Stimulated activated CD8-positive, alpha-beta memory T cell treated with anti-CD3 and anti-CD28 coated beads, Interleukin-15, amount 100 ng/mL, for 4 hours (primary cell): ENCODE measurements around the gene PMVK.
A peak's percentile ranks its signal among the peaks of the same experiment; 100 is the strongest.
"Not testable (repeated sequence)": the region's sequence is repeated elsewhere in the genome, so short reads cannot be mapped to it uniquely, and the experiment has no call there.

ENCODE experiments used
- DNase-seq, 2 donors: peaks; one replicate each; pipeline ENCODE4 v3.0.0-alpha.2; 2020; ENCODE audit warnings: low read depth in 2 of 2

The PMVK gene

GRCh38 chr1:154936555-154937084, at the start of gene PMVK:
Gene PMVK, minus strand, starts transcription at chr1:154936719. Its CDS starts 34 bp downstream, at chr1:154936685.
- peak; percentile 91 to 94 for DNase-seq

DNA sequence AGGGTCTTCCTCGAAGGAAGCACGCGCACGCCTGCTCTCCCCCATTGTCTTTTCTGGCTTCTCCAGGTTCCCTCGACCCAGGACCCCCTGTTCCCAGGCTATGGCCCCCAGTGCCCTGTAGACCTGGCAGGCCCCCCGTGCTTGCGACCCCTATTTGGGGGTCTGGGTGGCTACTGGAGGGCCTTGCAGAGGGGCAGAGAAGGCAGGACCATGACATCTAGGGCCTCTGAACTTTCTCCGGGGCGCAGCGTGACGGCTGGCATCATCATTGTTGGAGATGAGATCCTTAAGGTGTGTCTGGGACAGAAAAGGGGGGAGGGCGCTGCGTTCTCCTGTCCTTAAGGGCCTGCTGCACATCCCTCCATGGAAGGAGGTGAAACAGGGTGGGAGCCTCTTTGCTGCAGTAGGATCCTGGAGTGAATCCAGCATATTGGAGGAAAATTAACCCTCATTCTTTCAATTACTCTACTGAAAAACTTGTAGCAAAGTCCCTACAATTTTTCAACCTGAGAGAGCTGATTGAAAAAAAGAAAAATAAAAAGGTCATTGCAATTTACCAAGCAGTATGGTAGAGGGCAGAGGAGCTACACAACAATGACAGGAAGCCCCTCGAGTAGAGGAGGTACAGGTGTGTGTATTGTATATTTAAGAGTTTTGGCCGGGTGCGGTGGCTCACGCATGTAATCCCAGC, 47.4 kb upstream of the PMVK start:
- no peak for DNase-seq

DNA sequence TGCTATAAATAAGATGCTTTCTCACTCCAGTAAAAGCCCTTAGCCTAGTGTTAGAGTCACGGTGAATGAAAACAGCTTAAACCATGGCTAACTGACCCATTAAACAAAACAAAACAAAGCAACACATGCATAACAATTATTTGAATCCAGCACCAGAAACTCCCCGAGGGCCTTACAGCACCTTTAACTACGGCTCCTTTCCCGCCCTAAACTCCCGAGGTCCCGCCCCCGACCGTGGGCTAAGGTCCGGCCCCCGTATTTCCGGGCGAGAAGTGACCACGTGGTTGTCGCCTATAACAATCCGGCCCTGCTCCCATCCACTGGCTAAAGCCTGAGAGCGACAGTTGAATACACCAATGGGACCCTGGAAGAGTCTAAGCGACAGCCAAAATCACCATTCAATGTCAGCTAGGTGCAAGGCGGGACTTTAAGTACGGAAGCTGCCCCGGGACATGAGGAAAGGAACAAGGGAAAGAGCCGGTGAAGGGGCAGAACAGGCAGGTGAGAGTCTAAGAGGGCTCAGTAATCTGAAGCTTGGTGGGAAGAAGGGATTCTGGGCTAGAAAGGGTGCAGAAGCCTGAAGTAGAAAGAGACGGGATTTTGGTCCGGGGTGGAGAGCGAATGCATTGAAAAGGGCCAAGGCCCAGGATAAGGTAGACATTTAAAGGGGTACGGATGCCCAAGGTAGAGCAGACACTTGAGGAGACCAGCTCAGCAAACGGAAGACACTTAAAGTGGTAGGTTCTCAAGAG, 46.6 kb upstream of the PMVK start, which contains the start of gene FLAD1:
FLAD1 (plus strand) TSS at position 448 of the 752 bp plus-strand sequence. CDS start 351 bp downstream, outside the sequence.
- DNase-seq: peak; percentile 85 to 95

GRCh38 chr1:154982341-154982740, 45.8 kb upstream of the PMVK start:
- no peak for DNase-seq

DNA sequence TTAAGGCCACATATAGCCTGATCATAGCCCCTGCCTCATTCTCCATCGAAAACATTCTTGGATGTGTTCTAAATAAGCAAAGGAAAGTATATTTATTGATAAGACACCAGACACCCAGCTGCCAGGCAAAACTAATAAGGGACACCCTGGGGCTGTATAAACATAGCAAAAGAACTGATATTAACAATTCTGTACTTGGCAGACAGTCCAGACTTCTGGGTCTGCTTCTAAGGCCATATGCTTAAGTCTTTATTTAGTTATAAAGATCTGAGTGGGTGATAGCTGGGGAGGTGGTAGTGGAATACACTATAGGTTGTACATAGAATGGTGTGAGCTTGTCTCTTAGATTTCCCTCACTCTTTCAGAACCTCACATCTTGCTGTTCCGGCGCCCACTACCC, 41.8 kb upstream of the PMVK start:
- no peak for DNase-seq

DNA sequence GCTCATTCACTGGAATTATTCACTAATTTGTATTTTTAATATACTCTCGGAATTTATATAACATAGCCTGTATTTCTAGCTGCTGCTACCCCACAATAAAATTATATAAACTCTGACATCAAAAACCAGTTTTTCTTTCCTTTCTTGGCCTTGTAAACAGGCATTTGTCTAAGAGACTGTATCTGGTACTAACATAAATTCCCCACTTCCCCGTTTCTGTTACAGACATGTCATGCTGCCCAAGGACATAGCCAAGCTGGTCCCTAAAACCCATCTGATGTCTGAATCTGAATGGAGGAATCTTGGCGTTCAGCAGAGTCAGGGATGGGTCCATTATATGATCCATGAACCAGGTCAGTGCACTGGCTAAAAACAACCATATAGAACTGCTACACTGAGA, 41.2 kb upstream of the PMVK start:
- not testable (repeated sequence) for DNase-seq

DNA sequence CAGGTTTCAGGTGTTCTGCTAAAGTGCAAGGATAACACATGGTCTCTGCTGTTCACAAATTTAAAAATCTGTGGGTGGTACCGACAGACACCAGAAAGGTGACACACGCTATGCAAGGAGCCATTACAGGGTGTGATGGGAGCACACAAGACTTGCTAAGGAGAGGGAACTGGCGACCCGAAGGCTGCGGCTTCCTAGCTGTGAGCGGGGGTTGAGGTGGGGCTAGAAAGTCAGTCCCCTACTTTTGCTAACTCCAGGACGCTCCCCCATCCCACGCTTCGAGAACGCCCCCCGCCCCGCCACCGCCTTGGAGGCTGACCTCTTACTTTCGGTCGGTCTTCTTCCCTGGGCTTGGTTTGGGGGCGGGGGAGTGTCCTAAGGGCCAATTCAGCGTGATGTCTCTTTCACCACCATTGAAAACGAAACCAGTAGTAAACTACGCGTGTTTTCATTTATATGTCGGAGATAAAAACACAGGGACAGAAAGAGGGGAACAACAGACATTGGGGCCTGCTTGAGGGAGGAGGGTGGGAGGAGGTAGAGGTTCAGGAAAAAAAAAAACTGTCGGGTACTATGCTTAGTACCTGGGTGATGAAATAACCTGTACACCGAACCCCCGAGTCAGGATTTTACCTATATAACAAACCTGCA, 39.0 kb upstream of the PMVK start:
- DNase-seq: peak; percentile 32 to 39

DNA sequence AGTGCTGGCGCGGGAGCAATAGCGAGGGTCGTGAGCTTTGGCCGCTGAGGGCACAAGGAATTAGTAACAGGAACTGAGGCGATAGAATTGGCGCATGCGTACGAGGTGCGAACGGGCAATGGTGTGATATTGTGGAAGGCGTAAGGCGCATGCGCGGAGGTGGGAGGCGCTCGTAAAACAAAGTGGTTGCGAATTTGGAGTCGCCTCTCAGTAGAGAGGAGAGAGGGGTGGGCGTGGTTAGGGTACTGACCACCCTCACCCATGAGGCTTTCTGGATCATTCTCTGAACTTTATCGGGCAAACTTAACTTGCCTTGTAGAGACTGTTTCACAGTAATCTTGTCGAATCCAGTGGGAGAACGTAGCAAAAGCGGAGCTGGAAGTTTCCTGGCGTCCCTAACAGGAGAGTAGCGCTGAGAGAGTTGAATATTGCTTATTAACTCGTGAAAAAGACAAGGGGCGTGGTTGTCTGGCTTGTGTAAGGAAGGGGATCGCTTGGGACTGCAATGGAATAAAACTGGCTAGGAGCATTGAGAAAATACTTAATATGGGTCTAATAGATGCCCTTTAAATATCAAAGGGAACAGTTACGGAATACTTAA, 38.4 kb upstream of the PMVK start:
- peak; percentile 87 to 88 for DNase-seq

DNA sequence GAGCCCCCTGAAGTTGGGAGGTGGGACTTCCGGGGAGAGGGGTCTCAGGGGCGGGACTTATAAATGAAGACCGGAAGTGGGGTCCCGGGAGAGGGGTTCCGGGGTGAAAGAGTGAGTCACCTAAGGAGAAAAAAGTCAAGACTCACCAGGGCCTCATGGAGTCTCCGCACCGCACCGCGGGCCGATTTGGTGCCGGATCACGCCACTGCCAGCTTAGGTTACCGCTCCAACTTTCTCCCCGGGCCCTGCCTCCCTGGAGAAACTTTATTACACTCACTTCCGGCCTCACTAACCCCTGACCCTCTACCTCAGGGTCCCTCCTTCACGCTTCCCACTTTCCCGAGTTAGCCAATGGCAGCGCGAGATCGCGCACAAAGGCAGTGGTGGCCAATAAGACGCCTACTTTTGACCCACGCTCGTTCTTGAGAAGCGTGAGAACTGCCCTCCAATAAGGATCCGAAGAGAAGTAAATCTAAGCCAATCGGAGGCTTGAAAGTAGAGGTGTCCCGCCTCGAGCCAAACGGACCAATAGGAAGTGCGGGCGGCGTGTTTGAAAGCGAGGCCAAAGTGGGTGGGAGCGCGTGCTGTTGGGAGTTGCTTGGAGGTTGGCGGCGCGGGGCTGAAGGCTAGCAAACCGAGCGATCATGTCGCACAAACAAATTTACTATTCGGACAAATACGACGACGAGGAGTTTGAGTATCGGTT, 37.7 kb upstream of the PMVK start, which contains the start of gene CKS1B:
CKS1B (plus strand) TSS at position 580 of the 706 bp plus-strand sequence; CDS start at position 645, 65 bp downstream.
- peak; percentile 90 to 94 for DNase-seq

GRCh38 chr1:154973344-154974101, 37.0 kb upstream of the PMVK start:
- peak; percentile 72 to 79 for DNase-seq

- no peak for DNase-seq
These were observed 36.2 kb upstream of the PMVK start for GRCh38 chr1:154972517-154973343.

- DNase-seq: no peak
These were observed 35.6 kb upstream of the PMVK start for GRCh38 chr1:154972213-154972516.

- no peak for DNase-seq
These were observed 35.0 kb upstream of the PMVK start for GRCh38 chr1:154971341-154971998.

DNA sequence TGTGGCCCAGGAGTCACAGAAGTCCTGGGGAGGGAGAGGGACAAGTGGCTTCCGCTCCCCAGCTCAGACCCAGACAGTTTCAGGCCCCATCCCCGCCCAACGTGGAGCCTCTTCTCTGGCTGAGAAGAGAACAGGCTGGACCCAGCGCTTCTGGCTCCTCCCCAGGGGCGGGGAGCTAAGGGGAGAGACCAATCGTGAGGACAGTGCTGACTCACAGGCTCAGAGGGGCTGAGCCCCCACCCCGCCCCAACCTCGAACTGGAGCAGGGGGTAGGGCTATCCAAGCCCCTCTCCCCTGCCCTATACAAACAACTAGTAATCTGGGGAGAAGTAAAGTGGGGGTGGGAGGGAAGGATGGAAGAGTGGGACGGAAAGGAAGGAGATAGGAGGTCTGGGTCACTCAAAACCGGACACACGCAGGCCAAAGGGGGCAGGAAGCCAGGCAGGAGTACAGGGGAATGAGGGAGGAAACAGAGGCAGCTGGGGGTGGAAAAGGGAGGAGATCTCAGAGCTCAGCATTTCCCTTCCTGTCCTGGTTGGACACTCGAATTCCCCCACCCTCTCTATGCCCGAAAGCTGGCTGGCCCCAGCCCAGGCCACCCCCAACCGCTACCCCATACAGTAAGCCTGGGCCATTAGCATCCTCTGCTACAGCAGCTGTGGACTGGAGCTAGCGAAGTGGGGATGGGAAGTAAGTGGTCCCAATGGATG, 34.3 kb upstream of the PMVK start, which contains the start of gene SHC1:
SHC1 (minus strand) TSS at position 117 of the 710 bp plus-strand sequence. CDS start 221 bp downstream, outside the sequence.
- no peak for DNase-seq

- no peak for DNase-seq
These were observed 33.4 kb upstream of the PMVK start for GRCh38 chr1:154969860-154970452.

- DNase-seq: no peak
These were observed 32.7 kb upstream of the PMVK start for GRCh38 chr1:154969246-154969645.

- DNase-seq: no peak
These were observed 32.2 kb upstream of the PMVK start for GRCh38 chr1:154968731-154969130.
